PFSK-1 (cell line): ENCODE data around the gene SORCS1.

Source experiments
- FOXP2 ChIP-seq: optimal IDR thresholded peaks from 2 replicates; pipeline ENCODE3; 2011; ENCODE audit warnings: borderline replicate concordance, control low read depth, inconsistent platforms; ENCODE audit not compliant: insufficient read depth; ENCODE audit errors: extremely low read length, extremely low read depth
- POLR2AphosphoS5 ChIP-seq: IDR thresholded peaks from 2 replicates; pipeline ENCODE4 v1.6.1; 2012; ENCODE audit warnings: low read depth, mild to moderate bottlenecking, control low read depth, low read length, moderate library complexity
- TAF1 ChIP-seq: IDR thresholded peaks from 2 replicates; pipeline ENCODE4 v1.6.1; 2012; ENCODE audit warnings: low read length, control low read depth, borderline replicate concordance; ENCODE audit not compliant: insufficient read depth
- TF ChIP-seq, protein P1 (sequence below), 2 experiments: IDR thresholded peaks; 2 replicates each; pipeline versions ENCODE4 v1.6.1 to v1.8.0; 2011 to 2012; ENCODE audit warnings: low read depth in 2 of 2, low read length in 2 of 2, control low read depth in 1 of 2, inconsistent platforms in 1 of 2, mild to moderate bottlenecking in 1 of 2, moderate library complexity in 1 of 2; ENCODE audit not compliant: insufficient read depth in 1 of 2

DNA sequence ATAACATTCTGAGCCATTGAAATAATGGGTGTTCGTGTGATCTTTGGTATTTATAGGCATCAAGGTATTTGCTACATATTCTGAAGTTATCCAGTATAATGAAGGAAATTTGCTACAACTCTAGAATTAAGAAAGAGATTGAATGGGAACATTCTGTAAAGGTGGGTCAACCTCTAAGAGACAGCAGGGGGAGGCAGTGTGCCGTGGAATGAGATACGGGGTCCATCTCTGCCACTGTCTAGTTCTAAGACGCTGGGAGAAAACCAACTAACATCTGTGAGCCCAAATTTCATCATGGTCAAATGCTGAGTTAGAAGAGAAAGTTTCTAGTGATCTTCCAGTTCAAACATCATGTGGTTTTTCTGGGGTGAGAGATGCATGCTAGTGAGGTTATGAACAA is 368.9 kb downstream of the SORCS1 start:
- TF ChIP-seq, protein P1, sequence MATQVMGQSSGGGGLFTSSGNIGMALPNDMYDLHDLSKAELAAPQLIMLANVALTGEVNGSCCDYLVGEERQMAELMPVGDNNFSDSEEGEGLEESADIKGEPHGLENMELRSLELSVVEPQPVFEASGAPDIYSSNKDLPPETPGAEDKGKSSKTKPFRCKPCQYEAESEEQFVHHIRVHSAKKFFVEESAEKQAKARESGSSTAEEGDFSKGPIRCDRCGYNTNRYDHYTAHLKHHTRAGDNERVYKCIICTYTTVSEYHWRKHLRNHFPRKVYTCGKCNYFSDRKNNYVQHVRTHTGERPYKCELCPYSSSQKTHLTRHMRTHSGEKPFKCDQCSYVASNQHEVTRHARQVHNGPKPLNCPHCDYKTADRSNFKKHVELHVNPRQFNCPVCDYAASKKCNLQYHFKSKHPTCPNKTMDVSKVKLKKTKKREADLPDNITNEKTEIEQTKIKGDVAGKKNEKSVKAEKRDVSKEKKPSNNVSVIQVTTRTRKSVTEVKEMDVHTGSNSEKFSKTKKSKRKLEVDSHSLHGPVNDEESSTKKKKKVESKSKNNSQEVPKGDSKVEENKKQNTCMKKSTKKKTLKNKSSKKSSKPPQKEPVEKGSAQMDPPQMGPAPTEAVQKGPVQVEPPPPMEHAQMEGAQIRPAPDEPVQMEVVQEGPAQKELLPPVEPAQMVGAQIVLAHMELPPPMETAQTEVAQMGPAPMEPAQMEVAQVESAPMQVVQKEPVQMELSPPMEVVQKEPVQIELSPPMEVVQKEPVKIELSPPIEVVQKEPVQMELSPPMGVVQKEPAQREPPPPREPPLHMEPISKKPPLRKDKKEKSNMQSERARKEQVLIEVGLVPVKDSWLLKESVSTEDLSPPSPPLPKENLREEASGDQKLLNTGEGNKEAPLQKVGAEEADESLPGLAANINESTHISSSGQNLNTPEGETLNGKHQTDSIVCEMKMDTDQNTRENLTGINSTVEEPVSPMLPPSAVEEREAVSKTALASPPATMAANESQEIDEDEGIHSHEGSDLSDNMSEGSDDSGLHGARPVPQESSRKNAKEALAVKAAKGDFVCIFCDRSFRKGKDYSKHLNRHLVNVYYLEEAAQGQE (IDR thresholded peaks at IDR 0.05; ENCODE audit: insufficient read depth in 1 of 2, low read depth in 2 of 2, low read length in 2 of 2), result no peak
- TF ChIP-seq POLR2AphosphoS5 (no peak), TAF1 (no peak), FOXP2 (no peak)
